ENCODE measurements around the gene NEURL1B. TPM values are rescaled to one million over a fixed set of nuclear protein-coding genes. Genes with fewer than 3 reads are reported as not detected.

The NEURL1B gene
- total RNA-seq, 2 experiments from 2014 or later: 0.32 to 0.57 TPM

DNA sequence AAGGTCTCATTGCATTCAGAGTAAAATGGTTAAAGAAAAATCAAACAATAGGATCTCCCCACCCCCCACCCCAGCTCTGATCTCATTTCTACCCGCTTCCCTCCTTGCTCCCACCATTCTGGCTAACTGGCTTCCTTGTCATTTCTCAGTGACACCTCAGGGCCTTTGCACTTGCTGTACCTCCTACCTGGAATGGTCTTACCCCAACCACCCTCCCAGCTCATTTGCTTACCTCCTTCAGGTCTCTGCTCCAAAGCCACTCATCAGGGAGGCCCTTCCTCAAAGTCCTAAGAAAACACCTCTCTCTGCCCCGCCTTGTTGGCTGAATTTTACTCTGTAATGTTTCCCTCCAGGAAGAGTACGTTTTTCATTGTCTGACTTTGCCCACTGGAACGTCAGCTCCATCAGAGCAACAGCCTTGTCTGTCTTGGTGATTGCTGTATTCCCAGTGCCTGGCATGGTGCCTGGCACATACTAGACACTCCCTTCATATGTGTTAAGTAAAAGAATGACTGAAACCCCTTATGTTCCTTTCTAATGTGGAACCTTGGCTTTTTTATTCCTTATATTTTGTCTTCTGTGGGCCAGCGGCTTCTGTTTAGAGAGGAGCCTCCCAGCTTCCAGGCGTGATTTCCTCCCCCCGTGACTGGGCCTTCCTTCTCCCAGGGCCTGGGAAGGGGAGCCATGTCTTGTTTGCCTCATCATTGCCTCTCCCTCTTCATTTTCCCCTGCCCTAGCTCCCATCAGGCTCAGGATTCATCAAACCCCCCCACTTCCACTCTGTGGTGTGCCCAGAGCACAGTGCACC lies 26.9 kb downstream of the NEURL1B start:
- Histone ChIP-seq H3K36me3 (ENCODE audit: insufficient read depth, low read length) (no peaks in the 10 kb centered on the region), H3K9me3 (ENCODE audit: low read length) (no peaks in the 10 kb centered on the region), H3K79me2 (ENCODE audit: insufficient read depth, low read depth, low read length) (no peaks in the 10 kb centered on the region), H3K4me2 (ENCODE audit: low read length) (no peak overlapping the region), H3K4me1 (ENCODE audit: insufficient read depth, low read length, poor library complexity, severe bottlenecking) (no peaks in the 10 kb centered on the region), H3K27ac (ENCODE audit: low read depth, low read length, poor library complexity, severe bottlenecking) (no peak overlapping the region), H3K9me2 (ENCODE audit: insufficient read depth, low read length) (no peaks in the 10 kb centered on the region), H4K20me1 (ENCODE audit: insufficient read depth, low read length) (no peaks in the 10 kb centered on the region), H2AFZ (ENCODE audit: low read length) (no peak overlapping the region), H3K4me3 (ENCODE audit: low read depth, low read length, poor library complexity, severe bottlenecking) (no peak overlapping the region)
- intact Hi-C loops (cut with micrococcal nuclease; ENCODE audit: unreplicated experiment): no loop called here
- ChIA-PET POLR2A (no interaction called here), CTCF (ENCODE audit: unreplicated experiment) (no interaction called here)
- no TSS peak for BruUV-seq (replicated peaks)
- DNase-seq (ENCODE audit: low spot score): no peak
- TF ChIP-seq, protein P1, sequence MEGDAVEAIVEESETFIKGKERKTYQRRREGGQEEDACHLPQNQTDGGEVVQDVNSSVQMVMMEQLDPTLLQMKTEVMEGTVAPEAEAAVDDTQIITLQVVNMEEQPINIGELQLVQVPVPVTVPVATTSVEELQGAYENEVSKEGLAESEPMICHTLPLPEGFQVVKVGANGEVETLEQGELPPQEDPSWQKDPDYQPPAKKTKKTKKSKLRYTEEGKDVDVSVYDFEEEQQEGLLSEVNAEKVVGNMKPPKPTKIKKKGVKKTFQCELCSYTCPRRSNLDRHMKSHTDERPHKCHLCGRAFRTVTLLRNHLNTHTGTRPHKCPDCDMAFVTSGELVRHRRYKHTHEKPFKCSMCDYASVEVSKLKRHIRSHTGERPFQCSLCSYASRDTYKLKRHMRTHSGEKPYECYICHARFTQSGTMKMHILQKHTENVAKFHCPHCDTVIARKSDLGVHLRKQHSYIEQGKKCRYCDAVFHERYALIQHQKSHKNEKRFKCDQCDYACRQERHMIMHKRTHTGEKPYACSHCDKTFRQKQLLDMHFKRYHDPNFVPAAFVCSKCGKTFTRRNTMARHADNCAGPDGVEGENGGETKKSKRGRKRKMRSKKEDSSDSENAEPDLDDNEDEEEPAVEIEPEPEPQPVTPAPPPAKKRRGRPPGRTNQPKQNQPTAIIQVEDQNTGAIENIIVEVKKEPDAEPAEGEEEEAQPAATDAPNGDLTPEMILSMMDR (conservative IDR thresholded peaks at IDR 0.05; ENCODE audit: low read length): no peak
- no peak for TF ChIP-seq EZH2phosphoT487 (IDR thresholded peaks at IDR 0.05; ENCODE audit: borderline replicate concordance, low read depth, low read length)

DNA sequence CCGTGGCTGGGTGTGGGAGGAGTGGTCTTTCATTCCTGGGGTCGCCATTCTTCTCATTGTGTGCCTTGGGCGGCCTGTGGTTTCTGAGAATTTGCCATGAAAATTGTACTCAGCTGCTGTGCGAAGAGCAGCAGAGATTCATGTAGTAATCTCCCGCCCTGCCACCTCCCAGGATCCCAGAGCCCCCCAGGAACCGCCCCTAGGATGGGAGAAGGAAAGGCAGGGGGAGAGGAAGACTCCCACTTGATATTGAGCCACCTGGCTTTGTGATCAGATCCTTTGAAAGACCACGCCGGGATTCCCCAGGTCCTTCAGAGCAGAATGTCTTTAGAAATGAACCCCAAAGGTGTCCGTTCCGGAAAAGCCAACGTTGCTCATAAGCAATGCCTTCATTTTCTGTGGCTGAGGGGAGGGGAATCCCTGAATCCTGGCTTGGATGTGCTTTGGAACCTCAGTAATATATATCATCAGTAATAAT lies 27.6 kb downstream of the NEURL1B start:
- Histone ChIP-seq H3K36me3 (ENCODE audit: insufficient read depth, low read length) (no peaks in the 10 kb centered on the region), H3K4me1 (ENCODE audit: insufficient read depth, low read length, poor library complexity, severe bottlenecking) (no peaks in the 10 kb centered on the region), H4K20me1 (ENCODE audit: insufficient read depth, low read length) (no peaks in the 10 kb centered on the region), H2AFZ (ENCODE audit: low read length) (no peak overlapping the region), H3K9me3 (ENCODE audit: low read length) (no peaks in the 10 kb centered on the region), H3K9me2 (ENCODE audit: insufficient read depth, low read length) (no peaks in the 10 kb centered on the region), H3K79me2 (ENCODE audit: insufficient read depth, low read depth, low read length) (no peaks in the 10 kb centered on the region), H3K4me3 (ENCODE audit: low read depth, low read length, poor library complexity, severe bottlenecking) (no peak overlapping the region), H3K4me2 (ENCODE audit: low read length) (no peak overlapping the region), H3K27ac (ENCODE audit: low read depth, low read length, poor library complexity, severe bottlenecking) (no peak overlapping the region)
- no peak for DNase-seq (ENCODE audit: low spot score)
- ChIA-PET CTCF (ENCODE audit: unreplicated experiment) (no interaction called here), POLR2A (no interaction called here)
- no TSS peak for BruUV-seq (replicated peaks)
- intact Hi-C loops (cut with micrococcal nuclease; ENCODE audit: unreplicated experiment): no loop called here
- TF ChIP-seq, protein P1 (conservative IDR thresholded peaks at IDR 0.05; ENCODE audit: low read length): no peak
- TF ChIP-seq EZH2phosphoT487 (IDR thresholded peaks at IDR 0.05; ENCODE audit: borderline replicate concordance, low read depth, low read length): no peak

DNA sequence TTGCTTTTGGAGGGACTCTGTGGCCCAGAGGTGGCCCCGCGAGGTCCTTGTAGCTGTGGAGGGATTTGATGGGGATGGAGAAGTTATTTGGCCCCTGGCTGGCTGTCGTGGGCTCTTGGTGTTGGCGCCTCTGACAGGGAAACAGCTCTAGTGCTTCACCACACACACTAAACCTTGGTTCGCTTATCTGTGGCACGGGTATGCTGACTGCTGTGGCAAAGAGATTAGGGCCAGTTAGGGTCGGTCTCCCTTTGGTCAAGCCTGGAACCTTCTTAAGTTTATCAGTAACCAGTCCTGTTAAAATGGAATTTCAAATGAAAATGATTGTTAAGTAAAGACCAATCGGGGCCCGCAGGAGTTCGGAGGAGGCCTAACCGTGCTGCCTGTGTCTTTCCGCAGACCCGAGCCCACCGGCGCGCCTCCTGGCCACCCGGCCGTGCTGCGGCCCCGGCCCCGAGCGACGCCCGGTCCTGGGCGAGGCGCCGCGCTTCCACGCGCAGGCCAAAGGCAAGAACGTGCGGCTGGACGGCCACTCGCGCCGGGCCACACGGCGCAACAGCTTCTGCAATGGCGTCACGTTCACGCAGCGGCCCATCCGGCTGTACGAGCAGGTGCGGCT lies 28.4 kb downstream of the NEURL1B start:
- BruUV-seq (replicated peaks): no TSS peak
- Histone ChIP-seq H3K9me3 (ENCODE audit: low read length) (no peaks in the 10 kb centered on the region), H3K27ac (ENCODE audit: low read depth, low read length, poor library complexity, severe bottlenecking) (no peak overlapping the region), H4K20me1 (ENCODE audit: insufficient read depth, low read length) (no peaks in the 10 kb centered on the region), H3K4me2 (ENCODE audit: low read length) (no peak overlapping the region), H3K36me3 (ENCODE audit: insufficient read depth, low read length) (no peaks in the 10 kb centered on the region), H3K4me1 (ENCODE audit: insufficient read depth, low read length, poor library complexity, severe bottlenecking) (no peaks in the 10 kb centered on the region), H3K4me3 (ENCODE audit: low read depth, low read length, poor library complexity, severe bottlenecking) (no peak overlapping the region), H3K79me2 (ENCODE audit: insufficient read depth, low read depth, low read length) (no peaks in the 10 kb centered on the region), H2AFZ (ENCODE audit: low read length) (no peak overlapping the region), H3K9me2 (ENCODE audit: insufficient read depth, low read length) (no peaks in the 10 kb centered on the region)
- intact Hi-C loops (cut with micrococcal nuclease; ENCODE audit: unreplicated experiment): no loop called here
- ChIA-PET POLR2A (no interaction called here), CTCF (ENCODE audit: unreplicated experiment) (no interaction called here)
- no peak for DNase-seq (ENCODE audit: low spot score)
- TF ChIP-seq EZH2phosphoT487 (IDR thresholded peaks at IDR 0.05; ENCODE audit: borderline replicate concordance, low read depth, low read length): no peak
- TF ChIP-seq, protein P1 (conservative IDR thresholded peaks at IDR 0.05; ENCODE audit: low read length): no peak
